GM19468 (cell line): ENCODE results near the gene DPEP2.
"Not testable (repeated sequence)": the region's sequence is repeated elsewhere in the genome, so short reads cannot be mapped to it uniquely, and the experiment has no call there.

Source experiments
- ATAC-seq: cut with Tn5 transposase; IDR thresholded peaks from one replicate; pipeline ENCODE4 v1.9.1; 2021; ENCODE audit warnings: mild to moderate bottlenecking, moderate library complexity, moderate number of reproducible peaks; ENCODE audit not compliant: unreplicated experiment; ENCODE audit errors: extremely low read depth

The DPEP2 gene

GRCh38 chr16:67940446-67941089 is 58.7 kb downstream of the DPEP2 start:
- no peak for ATAC-seq

- ATAC-seq, result no peak
These were observed 59.5 kb downstream of the DPEP2 start for GRCh38 chr16:67939507-67940445.

GRCh38 chr16:67937713-67938112 is 61.6 kb downstream of the DPEP2 start:
- ATAC-seq, result not testable (repeated sequence)
